HG03558 (cell line): ENCODE data around the gene KIF3A.

ENCODE experiments used
- ATAC-seq: cut with Tn5 transposase; IDR thresholded peaks from one replicate; pipeline ENCODE4 v1.9.1; 2021; ENCODE audit warnings: moderate number of reproducible peaks; ENCODE audit not compliant: unreplicated experiment; ENCODE audit errors: extremely low read depth

The KIF3A gene

GRCh38 chr5:132754947-132755346, 17.6 kb upstream of the KIF3A start:
- no peak for ATAC-seq

- no peak for ATAC-seq
Measured at GRCh38 chr5:132754111-132754510, 16.8 kb upstream of the KIF3A start.

GRCh38 chr5:132753135-132753987, 16.0 kb upstream of the KIF3A start:
- ATAC-seq = no peak

GRCh38 chr5:132752581-132753125, 15.3 kb upstream of the KIF3A start:
- no peak for ATAC-seq

GRCh38 chr5:132751971-132752580, 14.7 kb upstream of the KIF3A start:
- no peak for ATAC-seq

GRCh38 chr5:132751444-132751843, 14.1 kb upstream of the KIF3A start:
- no peak for ATAC-seq

GRCh38 chr5:132750471-132751230, 13.3 kb upstream of the KIF3A start:
- ATAC-seq = peak; percentile 31

GRCh38 chr5:132749506-132749905, 12.2 kb upstream of the KIF3A start:
- no peak for ATAC-seq

- no peak for ATAC-seq
Measured at GRCh38 chr5:132748522-132749000, 11.2 kb upstream of the KIF3A start.

GRCh38 chr5:132747616-132748440, 10.5 kb upstream of the KIF3A start:
- no peak for ATAC-seq

- ATAC-seq = no peak
Measured at GRCh38 chr5:132746954-132747615, 9.7 kb upstream of the KIF3A start, which contains the start of gene CCNI2. Gene CCNI2, plus strand, starts transcription at chr5:132747426. Its CDS starts 70 bp downstream, at chr5:132747496.

- ATAC-seq = no peak
Measured at GRCh38 chr5:132746592-132746953, 9.2 kb upstream of the KIF3A start.

- no peak for ATAC-seq
Measured at GRCh38 chr5:132744659-132745058, 7.3 kb upstream of the KIF3A start.

- no peak for ATAC-seq
Measured at GRCh38 chr5:132742626-132743025, 5.3 kb upstream of the KIF3A start.

- ATAC-seq = no peak
Measured at GRCh38 chr5:132742158-132742557, 4.8 kb upstream of the KIF3A start.

- no peak for ATAC-seq
Measured at GRCh38 chr5:132739232-132739631, 1.9 kb upstream of the KIF3A start.

- no peak for ATAC-seq
Measured at GRCh38 chr5:132737982-132738681, 786 bp upstream of the KIF3A start.

GRCh38 chr5:132734687-132735086, 2.7 kb downstream of the KIF3A start:
- ATAC-seq = no peak
